Stimulated activated CD4-positive, alpha-beta T cell treated with anti-CD3 and anti-CD28 coated beads, Interleukin-12 subunit alpha, Interleukin-12 subunit beta, amount 100 ng/mL, for 48 hours (primary cell): ENCODE results near the gene MAP3K5.

ENCODE experiments used
- DNase-seq, 3 donors: peaks; one replicate each; pipeline ENCODE4 v3.0.0-alpha.2; 2020; ENCODE audit warnings: low read depth in 2 of 3, low spot score in 1 of 3

Gene MAP3K5

DNA sequence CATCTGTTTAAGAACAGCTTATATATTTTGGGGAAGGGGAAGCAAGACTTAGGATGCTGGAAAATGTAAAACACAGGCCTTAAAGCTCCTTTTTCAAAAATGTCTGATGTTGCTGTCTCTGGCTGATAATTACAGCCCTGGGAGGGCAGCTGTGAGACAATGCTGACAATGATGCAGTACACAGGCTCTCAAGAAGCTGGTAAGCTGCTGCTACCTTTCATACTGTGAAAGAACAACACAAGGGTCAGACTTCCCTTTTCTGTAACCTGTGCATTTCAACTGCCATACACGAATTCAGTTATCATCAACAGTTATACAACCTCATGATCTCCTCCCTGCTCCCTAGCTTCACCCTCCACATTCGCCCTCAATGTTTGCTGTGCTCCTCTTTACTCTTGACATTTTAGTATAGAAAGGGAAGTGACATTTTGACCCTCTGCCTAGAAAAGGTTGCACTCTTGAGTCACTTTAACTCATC lies 267.3 kb downstream of the MAP3K5 start:
- DNase-seq: no peak

DNA sequence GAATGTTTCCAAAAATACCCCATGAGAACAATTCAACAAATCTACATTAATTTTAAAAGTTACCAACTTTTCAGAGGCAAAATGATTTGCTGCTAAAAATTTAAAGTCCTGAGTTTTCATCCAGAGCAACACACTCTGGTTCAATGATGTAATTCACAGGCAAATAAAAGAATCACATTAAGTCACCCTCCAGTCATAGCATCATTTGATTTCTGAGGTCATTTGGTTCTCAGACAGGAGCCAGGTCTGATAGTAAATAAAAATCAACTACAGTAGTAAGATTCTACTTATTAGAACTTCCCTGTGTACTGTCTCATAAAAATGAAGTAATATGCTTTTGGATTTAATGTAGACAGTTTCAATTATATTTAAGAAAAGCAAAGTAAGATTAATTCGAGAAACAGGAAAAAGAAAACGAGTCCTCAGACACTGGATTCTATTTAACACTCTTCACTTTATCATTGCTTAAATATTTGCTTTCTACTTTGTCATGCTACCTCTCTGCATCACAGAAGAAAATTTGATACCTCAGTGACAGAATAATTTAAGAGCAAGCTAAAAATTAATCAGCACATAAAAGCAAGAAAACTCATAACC lies 267.8 kb downstream of the MAP3K5 start:
- DNase-seq: no peak

DNA sequence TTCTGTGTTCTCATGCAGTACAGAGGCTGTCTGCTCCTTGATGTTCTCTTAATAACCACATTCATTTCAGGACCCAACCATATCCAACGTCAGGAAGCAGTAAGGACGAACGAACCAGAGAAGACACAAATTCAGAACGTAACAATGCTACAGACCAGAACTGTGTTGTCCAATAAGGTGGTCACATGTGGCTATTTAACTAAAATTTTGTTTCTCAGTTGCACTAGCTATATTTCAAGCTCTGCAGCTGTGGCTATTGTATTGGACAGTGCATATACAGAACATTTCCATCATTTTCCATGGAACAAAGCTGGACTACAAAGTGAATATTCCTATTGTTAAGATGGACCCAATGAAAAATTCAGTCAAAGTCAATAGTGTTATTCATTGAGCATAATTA lies 269.1 kb downstream of the MAP3K5 start:
- no peak for DNase-seq

DNA sequence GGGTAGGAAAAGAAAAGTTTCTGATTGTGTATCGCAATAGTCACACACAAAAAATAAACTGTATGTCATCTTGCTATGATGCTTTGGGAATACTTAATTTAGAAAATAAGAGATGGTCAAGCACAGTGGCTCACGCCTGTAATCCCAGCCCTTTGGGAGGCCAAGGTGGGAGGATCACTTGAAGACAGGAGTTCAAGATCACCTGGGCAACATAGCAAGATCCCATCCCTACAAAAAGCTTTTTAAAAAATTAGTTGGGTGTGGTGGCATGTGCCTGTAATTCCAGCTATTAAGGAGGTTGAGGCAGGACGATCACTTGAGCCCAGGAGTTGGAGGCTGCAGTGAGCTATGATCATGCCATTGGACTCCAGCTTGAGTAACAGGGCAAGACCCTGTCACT lies 269.6 kb downstream of the MAP3K5 start:
- no peak for DNase-seq

DNA sequence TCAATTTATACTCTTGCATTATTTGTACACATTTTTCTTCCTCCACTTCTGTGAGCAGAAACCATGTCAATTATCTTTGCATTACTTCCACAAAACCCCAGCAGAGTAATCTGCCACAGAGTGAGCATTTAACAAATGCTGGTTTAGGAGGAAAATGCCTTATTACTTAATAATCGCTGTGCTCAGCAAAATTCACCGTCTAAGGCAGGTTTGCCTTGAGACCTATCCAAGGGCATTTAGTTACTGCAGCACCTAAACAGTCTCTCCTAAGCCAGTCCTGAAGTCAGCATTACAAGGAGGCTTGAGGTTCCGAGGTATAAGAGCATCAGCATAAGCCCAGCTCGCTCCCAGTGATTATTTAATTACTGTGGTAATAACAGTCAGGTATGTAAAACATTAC lies 270.4 kb downstream of the MAP3K5 start:
- no peak for DNase-seq

DNA sequence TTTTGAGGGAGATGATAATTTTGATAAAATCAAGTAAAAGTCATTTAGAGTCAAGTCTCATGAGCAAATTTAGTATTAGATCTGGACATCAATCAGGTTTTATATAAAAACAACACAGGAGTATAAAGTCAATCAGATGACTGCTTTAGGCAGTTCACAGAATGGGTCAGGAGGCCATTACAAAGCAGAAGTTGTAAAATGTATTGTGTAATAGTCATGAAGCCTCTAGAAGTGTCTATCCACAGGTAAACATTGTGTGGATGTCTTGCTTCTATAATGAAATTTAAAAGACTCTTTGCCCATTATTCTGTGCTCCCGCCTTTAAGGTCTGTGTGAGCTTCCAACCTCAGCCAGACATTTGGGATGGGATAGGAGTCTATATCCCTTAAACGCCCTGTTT lies 270.9 kb downstream of the MAP3K5 start:
- DNase-seq: no peak

DNA sequence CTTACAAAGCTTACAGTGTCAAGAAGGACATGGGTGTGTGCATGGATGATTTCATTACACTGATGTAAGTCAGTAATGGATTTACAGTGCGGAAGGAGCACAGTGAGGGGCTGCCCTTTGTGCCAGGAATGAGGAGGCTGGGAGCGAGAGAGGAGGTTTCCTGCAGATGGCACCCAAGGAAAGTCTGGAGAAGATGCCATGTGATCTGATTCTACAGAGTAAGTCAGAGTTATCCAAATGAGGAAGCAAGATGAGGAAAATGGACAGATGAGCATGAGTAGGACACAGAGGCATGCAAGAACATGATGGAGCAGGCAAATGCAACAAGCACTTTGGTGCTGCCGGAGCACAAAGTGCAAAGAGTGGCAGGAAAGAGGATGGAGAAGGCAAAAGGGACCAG lies 271.8 kb downstream of the MAP3K5 start:
- no peak for DNase-seq

DNA sequence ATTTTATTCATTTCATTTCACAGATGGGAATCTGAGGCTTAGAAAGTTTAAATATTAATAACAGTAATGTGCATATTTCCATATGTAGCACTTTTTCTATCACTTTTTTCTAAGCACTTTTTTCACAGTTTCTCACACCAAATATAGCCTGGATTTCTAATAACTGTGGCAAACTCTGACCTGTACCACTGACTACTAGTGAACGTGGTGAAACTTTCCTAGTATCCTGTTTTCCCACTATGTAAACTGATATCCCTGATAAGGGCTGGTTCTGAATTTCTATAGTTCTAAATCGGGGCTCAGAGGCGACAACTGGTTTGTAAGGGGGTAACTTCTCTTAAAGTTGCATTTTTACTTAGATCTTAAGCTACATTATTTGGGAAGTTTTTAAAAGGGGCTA lies 274.7 kb downstream of the MAP3K5 start:
- no peak for DNase-seq

DNA sequence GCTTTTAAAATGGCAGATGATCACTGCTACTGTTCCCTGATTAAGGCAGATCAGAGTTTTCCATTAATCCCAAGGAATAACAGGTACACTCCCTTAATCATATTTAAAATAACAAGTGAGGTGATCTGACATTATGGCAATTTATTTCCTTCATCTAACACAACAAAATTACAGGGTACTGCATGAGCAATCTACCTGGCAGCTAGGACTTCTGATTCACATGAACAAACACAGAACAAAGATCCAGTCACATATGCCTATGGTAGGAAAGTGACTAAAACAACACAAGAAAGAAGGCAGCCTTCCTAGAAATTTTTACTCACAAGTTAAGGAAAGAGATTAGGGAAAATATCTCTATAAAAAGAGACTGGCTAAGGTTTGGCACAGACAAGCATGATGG lies 275.3 kb downstream of the MAP3K5 start:
- no peak for DNase-seq

DNA sequence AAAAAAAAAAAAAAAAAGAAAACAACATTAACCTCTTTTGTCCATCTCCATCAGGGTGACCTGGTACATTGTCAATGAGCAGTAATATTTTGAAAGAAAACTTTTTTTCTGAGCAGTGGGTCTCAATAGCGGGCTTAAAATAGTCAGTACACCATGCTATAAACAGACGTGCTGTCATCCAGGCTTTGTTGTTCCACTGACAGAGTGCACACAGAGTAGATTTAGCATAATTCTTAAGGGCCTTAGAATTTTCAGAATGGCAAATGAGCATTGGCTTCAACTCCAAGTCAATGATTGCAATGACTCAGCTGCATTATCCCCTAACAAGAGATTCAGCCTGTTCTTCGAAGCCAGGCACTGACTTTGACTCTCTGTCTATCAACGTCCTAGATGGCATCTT lies 277.7 kb downstream of the MAP3K5 start:
- DNase-seq: no peak

DNA sequence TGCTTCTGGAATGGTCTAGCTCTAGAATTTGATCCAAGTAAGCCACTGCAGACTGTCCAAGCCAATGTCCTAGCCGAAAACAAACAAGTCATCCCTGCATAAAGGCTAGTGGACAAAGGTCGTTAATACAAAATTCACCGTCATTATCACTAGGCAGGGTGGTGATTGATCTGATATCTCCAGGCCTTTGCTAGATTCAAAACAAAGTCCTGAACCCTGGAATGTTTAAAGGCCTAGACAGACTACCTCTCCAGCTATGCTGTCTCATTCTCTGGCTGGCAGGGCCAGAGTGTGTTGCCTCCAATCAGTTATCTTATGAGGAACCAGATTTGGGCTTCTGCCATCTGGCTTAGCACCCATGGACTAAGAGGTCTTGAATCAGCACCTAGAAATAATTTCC lies 280.4 kb downstream of the MAP3K5 start:
- DNase-seq: no peak

DNA sequence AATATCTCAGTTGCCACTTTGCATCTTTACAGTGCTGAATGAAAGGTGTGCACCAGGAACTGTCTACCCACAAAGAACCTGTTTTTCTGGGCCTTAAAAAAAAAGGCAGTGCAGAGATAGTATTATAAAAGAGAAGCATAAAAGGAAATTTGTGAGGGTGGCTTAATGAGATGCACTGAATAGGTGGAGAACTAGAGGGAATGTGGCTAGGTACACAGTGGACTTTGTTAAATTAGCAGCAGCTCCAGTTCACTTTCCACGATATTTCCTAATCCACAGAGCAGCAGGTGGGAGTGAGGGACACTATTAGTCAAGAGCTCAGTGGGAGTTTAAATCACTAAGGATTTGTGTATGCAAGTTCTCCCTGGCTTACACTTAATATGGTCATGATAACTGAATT lies 280.9 kb downstream of the MAP3K5 start:
- no peak for DNase-seq

DNA sequence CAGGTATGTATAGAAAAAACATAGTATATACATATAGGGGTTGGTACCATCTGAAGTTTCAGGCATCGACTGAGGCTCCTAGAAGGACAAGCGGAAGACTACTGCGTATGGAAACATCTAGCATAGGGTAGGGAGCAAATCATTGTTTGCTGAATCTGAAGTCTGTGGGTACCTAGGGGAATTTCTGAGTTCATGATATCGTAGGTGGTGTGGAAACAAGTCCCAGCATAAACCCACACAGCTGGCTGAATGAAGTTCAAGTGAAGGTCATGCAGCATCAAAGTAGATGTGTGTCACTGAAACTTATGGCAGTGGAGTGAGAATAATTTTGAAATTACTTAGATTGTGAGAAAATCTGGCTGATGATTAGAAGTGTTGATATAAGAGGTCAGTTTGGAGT lies 281.5 kb downstream of the MAP3K5 start:
- DNase-seq: peak in 2 of 3 donors; percentile 4 to 45

DNA sequence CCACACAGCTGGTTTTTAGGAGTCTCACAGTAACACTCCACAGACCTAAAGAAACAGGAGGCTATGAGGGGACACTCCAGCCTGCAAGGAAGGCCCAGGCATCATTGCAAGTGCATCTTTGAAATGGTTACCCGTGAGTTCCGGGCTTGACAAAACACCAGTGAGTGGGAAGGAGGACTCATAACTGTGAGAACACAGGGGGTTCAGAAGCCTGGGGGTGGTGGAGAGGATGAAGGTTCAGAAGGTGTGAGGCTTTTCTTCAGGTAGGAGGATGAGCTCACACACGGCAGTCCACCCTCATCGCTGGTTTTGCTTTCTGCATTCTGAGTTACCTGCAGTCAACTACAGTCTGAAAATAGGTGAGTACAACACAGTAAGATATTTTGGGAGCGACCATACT lies 282.0 kb downstream of the MAP3K5 start:
- DNase-seq: peak in 1 of 3 donors; percentile 18

DNA sequence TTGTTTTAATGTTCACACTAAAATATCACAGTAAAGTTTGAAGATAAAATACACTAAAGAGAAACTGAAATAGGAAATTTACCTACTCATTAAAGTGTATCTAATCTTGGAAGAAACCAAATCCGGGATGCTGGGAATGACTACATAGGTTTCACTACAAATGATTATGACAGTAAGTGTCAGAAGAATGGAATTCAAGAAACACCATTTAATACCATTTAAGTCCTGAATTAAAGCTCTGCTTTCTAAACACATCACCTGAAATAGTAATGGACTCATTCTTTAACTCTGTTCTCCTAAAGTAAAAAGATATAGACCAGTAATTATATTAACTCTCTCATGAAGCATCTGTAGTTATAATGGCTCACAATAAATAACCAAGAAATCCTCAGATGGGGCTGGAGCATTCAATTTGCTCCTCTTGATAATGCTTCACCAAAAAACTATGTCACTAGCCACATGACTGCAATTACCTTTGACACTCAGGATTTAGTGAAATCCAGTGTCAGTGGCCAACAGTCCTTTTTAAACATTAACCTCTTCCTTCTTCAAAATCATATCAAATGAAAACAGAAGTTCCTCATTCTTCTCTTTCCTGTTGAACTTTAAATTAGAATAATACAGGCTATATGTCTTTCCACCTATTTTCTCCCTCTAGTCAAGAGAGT lies 283.4 kb downstream of the MAP3K5 start:
- DNase-seq: no peak
